ENCODE data around the gene SLFNL1.

GRCh38 chr1:41003640-41004220 is 17.8 kb downstream of the SLFNL1 start:
- TF ChIP-seq SP1 (IDR thresholded peaks at IDR 0.05) (no peak), FOXK2 (IDR thresholded peaks at IDR 0.05) (no peak), HDGF (IDR thresholded peaks at IDR 0.05; ENCODE audit: borderline replicate concordance) (no peak)

Measured in HEK293T (cell line).